K562 (cell line): ENCODE data around the gene NYAP1. TPM values are rescaled to one million over a fixed set of nuclear protein-coding genes. Genes with fewer than 3 reads are reported as not detected.

Experiments used
- AFF1 ChIP-seq, 2 experiments: fragments of 450-650 bp; IDR thresholded peaks; 2 replicates each; pipeline ENCODE4 v1.6.1; 2018; ENCODE audit warnings: mild to moderate bottlenecking in 2 of 2, low read depth in 1 of 2; ENCODE audit not compliant: partially characterized antibody in 2 of 2
- ATF2 ChIP-seq: sonication (generic); formaldehyde crosslinking; IDR thresholded peaks from 2 replicates; pipeline ENCODE4 v1.8.1; 2022; ENCODE audit warnings: missing genetic modification reagents
- DIDO1 ChIP-seq: fragments of 450-650 bp; IDR thresholded peaks from 2 replicates; pipeline ENCODE4 v1.6.1; 2016; ENCODE audit warnings: low read depth, missing biosample characterization, missing genetic modification characterization
- E2F1 ChIP-seq: sonication (generic); formaldehyde crosslinking; IDR thresholded peaks from 2 replicates; pipeline ENCODE4 v1.8.1; 2023; ENCODE audit warnings: mild to moderate bottlenecking, missing genetic modification reagents, moderate library complexity
- EZH2 ChIP-seq: IDR thresholded peaks from 2 replicates; pipeline ENCODE4 v1.6.1; 2012; ENCODE audit warnings: low read depth, mild to moderate bottlenecking, inconsistent platforms, low read length, borderline replicate concordance
- HDAC1 ChIP-seq, 2 experiments: fragments of 450-650 bp; IDR thresholded peaks; 2 replicates each; pipeline ENCODE4 v1.6.1; 2016 to 2017; ENCODE audit warnings: inconsistent platforms in 1 of 2, mild to moderate bottlenecking in 1 of 2, moderate library complexity in 1 of 2
- HDAC2 ChIP-seq: fragments of 450-650 bp; IDR thresholded peaks from 2 replicates; pipeline ENCODE4 v1.6.1; 2016; ENCODE audit warnings: mild to moderate bottlenecking
- HDGF ChIP-seq: fragments of 450-650 bp; IDR thresholded peaks from 2 replicates; pipeline ENCODE4 v1.6.1; 2016
- HNRNPK ChIP-seq: fragments of 200-400 bp; formaldehyde crosslinking; IDR thresholded peaks from one replicate; pipeline ENCODE4 v1.6.1; 2018; ENCODE audit warnings: mild to moderate bottlenecking, low read depth, low read length; ENCODE audit not compliant: poor library complexity, severe bottlenecking
- JUN ChIP-seq, 2 experiments: sonication (generic) in 1 of 2; formaldehyde crosslinking in 1 of 2; IDR thresholded peaks; 2 replicates each; pipeline versions ENCODE4 v1.6.1 to v1.8.0; 2012 to 2022; ENCODE audit warnings: borderline replicate concordance in 2 of 2, mild to moderate bottlenecking in 2 of 2, improper control_type of control experiment in 1 of 2, low read depth in 1 of 2, low read length in 1 of 2, missing genetic modification reagents in 1 of 2
- MECOM ChIP-seq: fragments of 250-450 bp; sonication (Bioruptor Pico); IDR thresholded peaks from 2 replicates; pipeline ENCODE4 v1.8.0; 2022; ENCODE audit warnings: inconsistent platforms
- MEF2D ChIP-seq: conservative IDR thresholded peaks from 2 replicates; pipeline ENCODE4 v1.6.1; 2016; ENCODE audit warnings: low read depth, missing genetic modification characterization, missing compliant biosample characterization
- MIER1 ChIP-seq: fragments of 450-650 bp; IDR thresholded peaks from 2 replicates; pipeline ENCODE4 v1.6.1; 2016; ENCODE audit warnings: antibody characterized with exemption, mild to moderate bottlenecking, low read depth
- MTF1 ChIP-seq: fragments of 250-450 bp; sonication (Bioruptor Pico); IDR thresholded peaks from 2 replicates; pipeline ENCODE4 v1.9.0; 2021; ENCODE audit warnings: moderate library complexity, mild to moderate bottlenecking, inconsistent platforms, borderline replicate concordance
- PCBP1 ChIP-seq: fragments of 200-400 bp; formaldehyde crosslinking; IDR thresholded peaks from 2 replicates; pipeline ENCODE4 v1.6.1; 2018; ENCODE audit warnings: mild to moderate bottlenecking, low read depth, low read length; ENCODE audit not compliant: poor library complexity, severe bottlenecking
- PURB ChIP-seq: sonication (generic); formaldehyde crosslinking; IDR thresholded peaks from 2 replicates; pipeline ENCODE4 v1.9.0; 2021; ENCODE audit warnings: low read depth, mild to moderate bottlenecking, missing genetic modification reagents
- TEAD1 ChIP-seq, 2 experiments: fragments of 450-650 bp in 1 of 2; sonication (generic) in 1 of 2; formaldehyde crosslinking; IDR thresholded peaks; 2 replicates each; pipeline versions ENCODE4 v1.4.0 to v1.8.0; 2020 to 2022; ENCODE audit warnings: mild to moderate bottlenecking in 2 of 2, missing genetic modification reagents in 1 of 2
- ZBTB26 ChIP-seq: fragments of 450-650 bp; formaldehyde crosslinking; IDR thresholded peaks from 2 replicates; pipeline ENCODE4 v1.4.0; 2022; ENCODE audit warnings: missing genetic modification characterization
- ZNF184 ChIP-seq: sonication (generic); formaldehyde crosslinking; IDR thresholded peaks from 2 replicates; pipeline ENCODE4 v1.5.0; 2020; ENCODE audit warnings: missing genetic modification reagents
- ZNF780A ChIP-seq: fragments of 250-450 bp; sonication (Bioruptor Pico); IDR thresholded peaks from 2 replicates; pipeline ENCODE4 v1.5.0; 2021; ENCODE audit warnings: mild to moderate bottlenecking
- polyA plus RNA-seq, 8 experiments: library from polyadenylated mRNA; depleted of rRNA in 4 of 8; stranded (reverse) in 5 of 8; unstranded in 3 of 8; fragments of >200 nt; fragmentation: Nextera tagmentation in 2 of 8; fragmentation: Illumina TruSeq in 1 of 8; extraction: Ambion mirVana in 2 of 8; extraction: Trizol in 1 of 8; gene quantifications; 2 replicates each; pipeline versions ENCODE4 v1.2.1 to v1.2.3, GENCODE V29; 2011 to 2014; ENCODE audit warnings: inconsistent platforms in 1 of 8, missing spikeins in 1 of 8
- total RNA-seq, 7 experiments: library from RNA; depleted of rRNA in 6 of 7; stranded (reverse); fragments of >200 nt in 6 of 7; fragmentation: Illumina TruSeq in 2 of 7; extraction: Trizol in 2 of 7; gene quantifications; 2 replicates each; pipeline versions ENCODE4 v1.2.1 to v1.2.3, GENCODE V29; 2011 to 2021; ENCODE audit warnings: low replicate concordance in 1 of 7

The NYAP1 gene
- total and polyA plus RNA-seq, 9 of the 15 experiments (the other 6 are each of a cell fraction or from before 2014, with no cell fraction given): 0.11 to 0.88 (median 0.22) TPM; not detected in 2

- TF ChIP-seq ATF2 (CRISPR knock-in tag) (no peak), AFF1 (IDR thresholded peaks at IDR 0.05; ENCODE audit: low read depth in 1 of 2, partially characterized antibody in 2 of 2) (no peak), MIER1 (0 out of 2 replicates have a peak, but pooled peaks have one; percentile 26), HNRNPK (no peak), EZH2 (no peak), ZNF780A (CRISPR knock-in tag) (no peak), HDAC1 (IDR thresholded peaks at IDR 0.05) (peak in 1 of 2 experiments; percentile 54; a peak in 1 of 4 replicates), JUN (IDR thresholded peaks at IDR 0.05; ENCODE audit: borderline replicate concordance, low read depth, low read length) (0 out of 2 replicates have a peak, but pooled peaks have one; percentile 52), JUN (CRISPR knock-in tag; IDR thresholded peaks at IDR 0.05; ENCODE audit: borderline replicate concordance) (no peak), ZNF184 (CRISPR knock-in tag) (no peak), HDAC2 (0 out of 2 replicates have a peak, but pooled peaks have one; percentile 51), ZBTB26 (CRISPR knock-in tag) (0 out of 2 replicates have a peak, but pooled peaks have one; percentile 31), TEAD1 (CRISPR knock-in tag; IDR thresholded peaks at IDR 0.05) (0 out of 4 replicates have a peak, but pooled peaks of 1 of the 2 experiments have one; percentile 23), PCBP1 (no peak), HDGF (no peak), PURB (no peak), MECOM (CRISPR knock-in tag) (no peak), MTF1 (CRISPR knock-in tag) (no peak), E2F1 (CRISPR knock-in tag) (no peak), MEF2D (tag) (no peak), DIDO1 (tag) (no peak)
Observed at GRCh38 chr7:100472854-100473499, 10.8 kb upstream of the NYAP1 start (continued).
